ENCODE data around the gene ATP7A. TPM values are rescaled to one million over a fixed set of nuclear protein-coding genes. Genes with fewer than 3 reads are reported as not detected.

The ATP7A gene
- total and polyA plus RNA-seq, 9 of the 15 experiments (the other 6 are each of a cell fraction or from before 2014, with no cell fraction given) = 7.8 to 22.7 (median 11.6) TPM

DNA sequence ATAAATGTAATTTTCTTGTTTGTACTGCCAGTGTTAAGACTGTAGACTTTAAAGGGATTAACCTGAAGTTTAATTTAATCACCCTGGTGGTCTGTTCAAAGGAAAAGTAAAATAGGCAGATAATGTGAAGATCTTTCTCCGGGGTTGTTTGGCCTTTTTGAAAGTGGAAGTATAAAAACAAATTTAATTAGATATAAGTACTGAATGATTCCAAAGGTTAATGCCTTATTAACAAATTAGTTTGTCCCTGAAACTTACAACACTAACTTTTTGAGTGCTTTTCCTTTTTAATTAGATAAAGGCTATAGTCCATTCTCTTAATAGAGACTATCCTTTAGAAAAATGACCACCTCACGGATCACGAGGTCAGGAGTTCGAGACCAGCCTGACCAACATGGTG, 69.4 kb downstream of the ATP7A start:
- CTCF ChIA-PET (ENCODE audit: low intra/inter-chr PET ratio) = no interaction called here
- in situ Hi-C loops (cut with MboI) (no loop called here), intact Hi-C loops (cut with micrococcal nuclease) (no loop called here)
- no TSS peak for BruUV-seq (replicated peaks)
- no peak overlapping the region for H3K4me3 ChIP-seq
- H3K9ac ChIP-seq (ENCODE audit: insufficient read depth in 1 of 2, low read depth in 2 of 2, low read length in 2 of 2) = no peak overlapping the region
- no peaks in the 10 kb centered on the region for H3K9me3 ChIP-seq (replicated peaks; ENCODE audit: control insufficient read depth, insufficient read depth, low read depth, low read length)
- ATAC-seq (no peak), FAIRE-seq (no peak), DNase-seq (ENCODE audit: extremely low read depth in 1 of 4, low spot score in 3 of 4) (no peak)
- no peak overlapping the region for H2AFZ ChIP-seq (ENCODE audit: low read depth, low read length)
- H3K27ac ChIP-seq (ENCODE audit: extremely low read depth, low read depth, low read length) = no peak overlapping the region
- 61% methylated on average over 4 of the region's 4 CpGs for WGBS (ENCODE audit: insufficient coverage, low coverage, missing lambda C conversion rate)
- no peak overlapping the region for H3K4me2 ChIP-seq (ENCODE audit: insufficient read depth, low read length)
- no peaks in the 10 kb centered on the region for H3K9me1 ChIP-seq (ENCODE audit: control insufficient read depth, insufficient read depth, low read length)
- H3K36me3 ChIP-seq (ENCODE audit: control insufficient read depth, insufficient read depth, low read length) = peaks cover 2% of the 10 kb centered on the region; the same call in 1 of the 3 replicates
- no peaks in the 10 kb centered on the region; the same call in 2 of the 3 replicates for H3K79me2 ChIP-seq (ENCODE audit: control insufficient read depth, insufficient read depth, low read length)
- no peaks in the 10 kb centered on the region for H3K4me1 ChIP-seq (replicated peaks in 1 of 2; ENCODE audit: control insufficient read depth in 2 of 2, insufficient read depth in 2 of 2, low read length in 2 of 2)
- no peaks in the 10 kb centered on the region for H3K27me3 ChIP-seq (ENCODE audit: control insufficient read depth in 2 of 2, insufficient read depth in 2 of 2, low read length in 2 of 2)
- no peaks in the 10 kb centered on the region for H4K20me1 ChIP-seq (replicated peaks; ENCODE audit: control insufficient read depth, insufficient read depth, low read length)
- POLR2A ChIA-PET = no interaction called here
- TF ChIP-seq L3MBTL2 (IDR thresholded peaks at IDR 0.05) = no peak
- TF ChIP-seq HMGN3 (IDR thresholded peaks at IDR 0.05; ENCODE audit: borderline replicate concordance, extremely low read depth, insufficient read length, low read depth, low read length) = no peak
- no peak for TF ChIP-seq TRIM28 (IDR thresholded peaks at IDR 0.05)
- no peak for TF ChIP-seq GTF2F1 (IDR thresholded peaks at IDR 0.05; ENCODE audit: low read depth, low read length)
- TF ChIP-seq BACH1 (tag; IDR thresholded peaks at IDR 0.05) = no peak
- TF ChIP-seq, protein P1, sequence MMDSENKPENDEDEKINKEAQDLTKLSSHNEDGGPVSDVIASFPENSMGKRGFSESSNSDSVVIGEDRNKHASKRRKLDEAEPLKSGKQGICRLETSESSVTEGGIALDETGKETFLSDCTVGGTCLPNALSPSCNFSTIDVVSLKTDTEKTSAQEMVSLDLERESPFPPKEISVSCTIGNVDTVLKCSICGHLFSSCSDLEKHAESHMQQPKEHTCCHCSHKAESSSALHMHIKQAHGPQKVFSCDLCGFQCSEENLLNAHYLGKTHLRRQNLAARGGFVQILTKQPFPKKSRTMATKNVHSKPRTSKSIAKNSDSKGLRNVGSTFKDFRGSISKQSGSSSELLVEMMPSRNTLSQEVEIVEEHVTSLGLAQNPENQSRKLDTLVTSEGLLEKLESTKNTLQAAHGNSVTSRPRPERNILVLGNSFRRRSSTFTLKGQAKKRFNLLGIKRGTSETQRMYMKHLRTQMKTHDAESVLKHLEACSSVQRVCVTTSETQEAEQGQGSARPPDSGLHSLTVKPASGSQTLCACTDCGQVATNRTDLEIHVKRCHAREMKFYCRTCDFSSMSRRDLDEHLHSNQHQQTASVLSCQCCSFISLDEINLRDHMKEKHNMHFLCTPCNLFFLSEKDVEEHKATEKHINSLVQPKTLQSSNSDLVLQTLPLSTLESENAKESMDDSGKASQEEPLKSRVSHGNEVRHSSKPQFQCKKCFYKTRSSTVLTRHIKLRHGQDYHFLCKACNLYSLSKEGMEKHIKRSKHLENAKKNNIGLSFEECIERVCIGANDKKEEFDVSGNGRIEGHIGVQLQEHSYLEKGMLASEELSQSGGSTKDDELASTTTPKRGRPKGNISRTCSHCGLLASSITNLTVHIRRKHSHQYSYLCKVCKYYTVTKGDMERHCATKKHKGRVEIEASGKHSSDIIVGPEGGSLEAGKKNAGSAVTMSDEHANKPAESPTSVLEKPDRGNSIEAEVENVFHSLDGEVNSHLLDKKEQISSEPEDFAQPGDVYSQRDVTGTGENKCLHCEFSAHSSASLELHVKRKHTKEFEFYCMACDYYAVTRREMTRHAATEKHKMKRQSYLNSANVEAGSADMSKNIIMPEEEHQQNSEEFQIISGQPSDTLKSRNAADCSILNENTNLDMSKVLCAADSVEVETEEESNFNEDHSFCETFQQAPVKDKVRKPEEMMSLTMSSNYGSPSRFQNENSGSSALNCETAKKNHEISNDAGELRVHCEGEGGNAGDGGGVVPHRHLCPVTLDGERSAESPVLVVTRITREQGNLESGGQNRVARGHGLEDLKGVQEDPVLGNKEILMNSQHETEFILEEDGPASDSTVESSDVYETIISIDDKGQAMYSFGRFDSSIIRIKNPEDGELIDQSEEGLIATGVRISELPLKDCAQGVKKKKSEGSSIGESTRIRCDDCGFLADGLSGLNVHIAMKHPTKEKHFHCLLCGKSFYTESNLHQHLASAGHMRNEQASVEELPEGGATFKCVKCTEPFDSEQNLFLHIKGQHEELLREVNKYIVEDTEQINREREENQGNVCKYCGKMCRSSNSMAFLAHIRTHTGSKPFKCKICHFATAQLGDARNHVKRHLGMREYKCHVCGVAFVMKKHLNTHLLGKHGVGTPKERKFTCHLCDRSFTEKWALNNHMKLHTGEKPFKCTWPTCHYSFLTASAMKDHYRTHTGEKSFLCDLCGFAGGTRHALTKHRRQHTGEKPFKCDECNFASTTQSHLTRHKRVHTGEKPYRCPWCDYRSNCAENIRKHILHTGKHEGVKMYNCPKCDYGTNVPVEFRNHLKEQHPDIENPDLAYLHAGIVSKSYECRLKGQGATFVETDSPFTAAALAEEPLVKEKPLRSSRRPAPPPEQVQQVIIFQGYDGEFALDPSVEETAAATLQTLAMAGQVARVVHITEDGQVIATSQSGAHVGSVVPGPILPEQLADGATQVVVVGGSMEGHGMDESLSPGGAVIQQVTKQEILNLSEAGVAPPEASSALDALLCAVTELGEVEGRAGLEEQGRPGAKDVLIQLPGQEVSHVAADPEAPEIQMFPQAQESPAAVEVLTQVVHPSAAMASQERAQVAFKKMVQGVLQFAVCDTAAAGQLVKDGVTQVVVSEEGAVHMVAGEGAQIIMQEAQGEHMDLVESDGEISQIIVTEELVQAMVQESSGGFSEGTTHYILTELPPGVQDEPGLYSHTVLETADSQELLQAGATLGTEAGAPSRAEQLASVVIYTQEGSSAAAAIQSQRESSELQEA (IDR thresholded peaks at IDR 0.05; ENCODE audit: low read depth) = no peak
- no peak for TF ChIP-seq ZEB2 (IDR thresholded peaks at IDR 0.05)
- TF ChIP-seq, protein P2, sequence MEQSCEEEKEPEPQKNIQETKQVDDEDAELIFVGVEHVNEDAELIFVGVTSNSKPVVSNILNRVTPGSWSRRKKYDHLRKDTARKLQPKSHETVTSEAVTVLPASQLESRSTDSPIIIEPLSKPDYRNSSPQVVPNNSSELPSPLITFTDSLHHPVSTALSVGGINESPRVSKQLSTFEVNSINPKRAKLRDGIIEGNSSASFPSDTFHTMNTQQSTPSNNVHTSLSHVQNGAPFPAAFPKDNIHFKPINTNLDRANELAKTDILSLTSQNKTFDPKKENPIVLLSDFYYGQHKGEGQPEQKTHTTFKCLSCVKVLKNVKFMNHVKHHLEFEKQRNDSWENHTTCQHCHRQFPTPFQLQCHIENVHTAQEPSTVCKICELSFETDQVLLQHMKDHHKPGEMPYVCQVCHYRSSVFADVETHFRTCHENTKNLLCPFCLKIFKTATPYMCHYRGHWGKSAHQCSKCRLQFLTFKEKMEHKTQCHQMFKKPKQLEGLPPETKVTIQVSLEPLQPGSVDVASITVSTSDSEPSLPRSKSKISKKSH (CRISPR knock-in tag; IDR thresholded peaks at IDR 0.05) = no peak
- no peak for TF ChIP-seq ZNF785 (CRISPR knock-in tag; IDR thresholded peaks at IDR 0.05)
- TF ChIP-seq, protein P3, sequence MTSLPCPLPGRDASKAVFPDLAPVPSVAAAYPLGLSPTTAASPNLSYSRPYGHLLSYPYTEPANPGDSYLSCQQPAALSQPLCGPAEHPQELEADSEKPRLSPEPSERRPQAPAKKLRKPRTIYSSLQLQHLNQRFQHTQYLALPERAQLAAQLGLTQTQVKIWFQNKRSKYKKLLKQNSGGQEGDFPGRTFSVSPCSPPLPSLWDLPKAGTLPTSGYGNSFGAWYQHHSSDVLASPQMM (CRISPR knock-in tag; IDR thresholded peaks at IDR 0.05) = no peak
- TF ChIP-seq ZNF282 (CRISPR knock-in tag; IDR thresholded peaks at IDR 0.05) = no peak
- TF ChIP-seq TAL1 (IDR thresholded peaks at IDR 0.05) = no peak
- TF ChIP-seq ZFP30 (CRISPR knock-in tag; IDR thresholded peaks at IDR 0.05; ENCODE audit: borderline replicate concordance) = no peak
- no peak for TF ChIP-seq EP300 (IDR thresholded peaks at IDR 0.05; ENCODE audit: low read length)

Data from K562 (cell line).